ENCODE results near the gene VASN. TPM values are rescaled to one million over a fixed set of nuclear protein-coding genes. Genes with fewer than 3 reads are reported as not detected.

The VASN gene
- total and polyA plus RNA-seq, 10 of the 15 experiments (the other 5 are each of a cell fraction or from before 2014, with no cell fraction given): 0.02 to 0.19 (median 0.14) TPM; not detected in 6

- no peak for TF ChIP-seq ZBTB11 (CRISPR knock-in tag; IDR thresholded peaks at IDR 0.05)
- peak; percentile 49; the same call in 1 of the 2 replicates for TF ChIP-seq ZNF217 (IDR thresholded peaks at IDR 0.05)
- no peak for TF ChIP-seq POLR2AphosphoS5 (IDR thresholded peaks at IDR 0.05; ENCODE audit: low read length)
- no peak for TF ChIP-seq FOXM1 (IDR thresholded peaks at IDR 0.05; ENCODE audit: low read depth, low read length)
- TF ChIP-seq EP300 (IDR thresholded peaks at IDR 0.05; ENCODE audit: borderline replicate concordance in 1 of 2, control insufficient read depth in 1 of 2, low read depth in 2 of 2, low read length in 2 of 2): 0 out of 4 replicates have a peak, but pooled peaks of 1 of the 2 experiments have one; percentile 16
- no peak for TF ChIP-seq PRDM15 (CRISPR knock-in tag; IDR thresholded peaks at IDR 0.05)
- no peak for TF ChIP-seq ZZZ3 (IDR thresholded peaks at IDR 0.05; ENCODE audit: control insufficient read depth, insufficient read length, low read depth)
- TF ChIP-seq YBX1 (IDR thresholded peaks at IDR 0.05): no peak
- TF ChIP-seq NBN (IDR thresholded peaks at IDR 0.05): 0 out of 2 replicates have a peak, but pooled peaks have one; percentile 23
- no peak for TF ChIP-seq HDAC6 (IDR thresholded peaks at IDR 0.05; ENCODE audit: unreplicated experiment)
- peak; percentile 28 for TF ChIP-seq MEF2B (IDR thresholded peaks at IDR 0.05; ENCODE audit: partially characterized antibody, poor library complexity, severe bottlenecking)
- TF ChIP-seq STAT3 (IDR thresholded peaks at IDR 0.05; ENCODE audit: low read depth, low read length): no peak
- TF ChIP-seq IRF4 (IDR thresholded peaks at IDR 0.05; ENCODE audit: low read depth, low read length): 0 out of 2 replicates have a peak, but pooled peaks have one; percentile 25
- peak; percentile 56; the same call in 1 of the 2 replicates for TF ChIP-seq DPF2 (IDR thresholded peaks at IDR 0.05)
- peak; percentile 98 for TF ChIP-seq SPI1 (IDR thresholded peaks at IDR 0.05; ENCODE audit: borderline replicate concordance, insufficient read depth, low read depth, low read length)
Observed at GRCh38 chr16:4325253-4325758, 46.3 kb upstream of the VASN start (continued).

Measured in GM12878 (cell line).